NT2/D1 (cell line): Measurements from ENCODE around the gene LRRC2.
"Not testable (repeated sequence)": the region's sequence is repeated elsewhere in the genome, so short reads cannot be mapped to it uniquely, and the experiment has no call there.

Source experiments
- DNase-seq: peaks from one replicate; pipeline ENCODE4 v3.0.0-alpha.2; 2011; ENCODE audit warnings: low read depth, low spot score
- H3K27me3 ChIP-seq: 2 replicates; pipeline ENCODE4 v1.6.0; 2011; ENCODE audit warnings: mild to moderate bottlenecking; ENCODE audit not compliant: insufficient read length, insufficient read depth
- H3K36me3 ChIP-seq: 2 replicates; pipeline ENCODE4 v1.6.1; 2011; ENCODE audit warnings: mild to moderate bottlenecking, low read length, mixed read lengths; ENCODE audit not compliant: insufficient read depth, insufficient read length
- H3K4me1 ChIP-seq: 2 replicates; pipeline ENCODE4 v1.5.1; 2011; ENCODE audit not compliant: insufficient read depth, insufficient read length
- H3K4me3 ChIP-seq: 2 replicates; pipeline ENCODE4 v1.5.1; 2011; ENCODE audit warnings: low read depth; ENCODE audit not compliant: insufficient read length
- H3K9ac ChIP-seq: 2 replicates; pipeline ENCODE4 v1.6.0; 2011; ENCODE audit warnings: low read depth; ENCODE audit not compliant: insufficient read length
- H3K9me3 ChIP-seq: 2 replicates; pipeline ENCODE4 v1.5.1; 2011; ENCODE audit warnings: mild to moderate bottlenecking, low read length; ENCODE audit not compliant: insufficient read depth
- SUZ12 ChIP-seq: IDR thresholded peaks from 2 replicates; pipeline ENCODE4 v1.6.1; 2011; ENCODE audit not compliant: insufficient read length, insufficient read depth; ENCODE audit errors: extremely low read depth
- YY1 ChIP-seq: IDR thresholded peaks from 2 replicates; pipeline ENCODE4 v1.6.1; 2011; ENCODE audit not compliant: insufficient read length, insufficient read depth
- ZNF274 ChIP-seq: IDR thresholded peaks from 2 replicates; pipeline ENCODE4 v1.6.1; 2011; ENCODE audit warnings: mild to moderate bottlenecking, low read depth, low read length

LRRC2 gene

GRCh38 chr3:46542801-46543201 lies 23.3 kb downstream of the LRRC2 start:
- Histone ChIP-seq H3K27me3 (no peaks in the 10 kb centered on the region), H3K4me1 (peaks cover 10% of the 10 kb centered on the region), H3K36me3 (no peaks in the 10 kb centered on the region), H3K4me3 (no peak overlapping the region), H3K9me3 (no peaks in the 10 kb centered on the region), H3K9ac (no peak overlapping the region)
- no peak for TF ChIP-seq YY1
- no peak for TF ChIP-seq SUZ12
- TF ChIP-seq ZNF274, result no peak
- DNase-seq, result no peak

DNA sequence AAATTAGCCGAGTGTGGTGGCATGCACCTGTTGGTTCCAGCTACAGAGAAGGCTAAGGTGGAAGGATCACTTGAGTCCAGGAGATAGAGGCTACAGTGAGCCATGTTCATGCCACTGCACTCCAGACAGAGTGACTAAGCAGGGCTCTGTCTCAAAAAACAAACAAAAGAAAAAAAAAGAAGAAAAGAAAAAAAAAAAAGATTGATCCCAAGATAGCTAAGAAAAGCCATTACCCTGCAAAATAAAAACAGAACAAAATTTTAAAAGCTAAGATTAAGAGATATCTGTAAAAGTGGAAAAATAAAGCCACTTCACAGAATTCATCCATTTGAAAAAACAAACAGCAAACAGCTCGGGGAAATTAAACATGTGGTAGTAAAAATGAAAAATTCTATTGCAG lies 23.8 kb downstream of the LRRC2 start:
- peaks cover 13% of the 10 kb centered on the region for H3K4me1 ChIP-seq
- no peaks in the 10 kb centered on the region for H3K27me3 ChIP-seq
- no peak overlapping the region for H3K9ac ChIP-seq
- H3K9me3 ChIP-seq, result no peaks in the 10 kb centered on the region
- DNase-seq, result no peak
- TF ChIP-seq SUZ12 (no peak), YY1 (no peak), ZNF274 (no peak)
- no peaks in the 10 kb centered on the region for H3K36me3 ChIP-seq
- no peak overlapping the region for H3K4me3 ChIP-seq

- H3K27me3 ChIP-seq, result no peaks in the 10 kb centered on the region
- no peaks in the 10 kb centered on the region for H3K36me3 ChIP-seq
- peaks cover 10% of the 10 kb centered on the region for H3K4me1 ChIP-seq
- no peak overlapping the region for H3K4me3 ChIP-seq
- TF ChIP-seq SUZ12, result no peak
- no peak for TF ChIP-seq YY1
- no peak for TF ChIP-seq ZNF274
- no peaks in the 10 kb centered on the region for H3K9me3 ChIP-seq
- no peak for DNase-seq
- H3K9ac ChIP-seq, result no peak overlapping the region
Measured at GRCh38 chr3:46541835-46542234, 24.3 kb downstream of the LRRC2 start.

DNA sequence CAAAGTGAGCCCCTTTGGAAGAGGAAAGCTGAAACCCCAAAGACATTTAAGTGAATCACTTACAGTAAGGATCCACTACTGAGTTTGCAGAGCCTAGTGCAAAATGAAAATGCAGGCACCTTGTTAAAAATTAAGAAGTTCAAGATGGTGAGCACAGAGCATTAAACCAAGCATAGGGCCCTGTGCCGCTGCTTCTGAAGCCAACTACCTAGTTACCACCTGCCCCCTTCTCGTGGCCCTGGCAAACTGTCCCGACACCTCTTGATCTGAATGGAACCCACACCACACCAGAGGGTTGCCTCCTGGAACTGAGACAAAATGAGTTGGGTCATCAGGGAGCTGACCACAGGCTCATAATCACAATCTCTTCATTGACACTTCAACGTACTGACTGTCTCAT lies 25.6 kb downstream of the LRRC2 start:
- Histone ChIP-seq H3K27me3 (no peaks in the 10 kb centered on the region), H3K4me1 (peaks cover 8% of the 10 kb centered on the region), H3K4me3 (no peak overlapping the region), H3K9ac (no peak overlapping the region), H3K9me3 (no peaks in the 10 kb centered on the region), H3K36me3 (no peaks in the 10 kb centered on the region)
- TF ChIP-seq ZNF274, result no peak
- no peak for TF ChIP-seq SUZ12
- TF ChIP-seq YY1, result no peak
- no peak for DNase-seq

DNA sequence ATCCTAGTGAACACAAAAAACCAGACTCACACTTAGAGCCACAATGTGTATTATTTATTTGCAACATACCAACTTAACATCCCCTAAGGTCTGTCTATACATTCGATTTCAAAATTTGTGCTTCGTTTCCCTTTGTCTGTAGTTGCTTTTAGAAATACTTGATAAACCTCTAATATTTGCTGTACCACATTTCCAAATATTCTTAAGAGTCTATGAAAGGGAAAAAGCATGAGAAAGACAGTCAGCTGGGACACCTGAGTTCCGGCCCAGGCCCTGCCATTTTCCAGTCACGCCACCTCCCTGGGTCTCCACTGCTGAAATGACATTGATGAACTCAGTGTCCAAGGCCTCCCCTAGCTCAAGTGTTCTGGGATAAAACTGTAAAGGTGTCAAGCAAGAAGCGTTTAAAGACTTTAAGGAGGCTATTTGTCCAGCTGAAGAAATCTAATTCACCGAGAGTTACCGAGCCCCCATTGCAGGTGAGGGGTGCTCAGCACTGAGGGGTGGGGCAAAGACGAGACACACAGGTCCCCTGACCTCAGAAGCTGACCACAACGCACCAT lies 26.6 kb downstream of the LRRC2 start:
- Histone ChIP-seq H3K27me3 (no peaks in the 10 kb centered on the region), H3K4me1 (peaks cover 5% of the 10 kb centered on the region), H3K4me3 (no peak overlapping the region), H3K36me3 (no peaks in the 10 kb centered on the region), H3K9me3 (no peaks in the 10 kb centered on the region), H3K9ac (no peak overlapping the region)
- DNase-seq, result no peak
- TF ChIP-seq SUZ12 (no peak), ZNF274 (no peak), YY1 (no peak)

- TF ChIP-seq YY1, result no peak
- Histone ChIP-seq H3K4me3 (no peak overlapping the region), H3K4me1 (peaks cover 5% of the 10 kb centered on the region), H3K9me3 (no peaks in the 10 kb centered on the region), H3K27me3 (no peaks in the 10 kb centered on the region), H3K36me3 (no peaks in the 10 kb centered on the region), H3K9ac (no peak overlapping the region)
- no peak for DNase-seq
Measured at GRCh38 chr3:46538803-46539442, 27.2 kb downstream of the LRRC2 start.

GRCh38 chr3:46538425-46538802 lies 27.7 kb downstream of the LRRC2 start:
- DNase-seq, H3K4me1 ChIP-seq, H3K9ac ChIP-seq, H3K9me3 ChIP-seq, H3K27me3 ChIP-seq, H3K36me3 ChIP-seq, H3K4me3 ChIP-seq: not testable (repeated sequence)

- no peak overlapping the region for H3K4me3 ChIP-seq
- H3K36me3 ChIP-seq, result no peaks in the 10 kb centered on the region
- no peak overlapping the region for H3K9ac ChIP-seq
- no peaks in the 10 kb centered on the region for H3K9me3 ChIP-seq
- DNase-seq, result no peak
- TF ChIP-seq SUZ12 (no peak), YY1 (no peak), ZNF274 (no peak)
- H3K27me3 ChIP-seq, result no peaks in the 10 kb centered on the region
- H3K4me1 ChIP-seq, result peaks cover 5% of the 10 kb centered on the region
Measured at GRCh38 chr3:46537779-46538178, 28.3 kb downstream of the LRRC2 start.
